HepG2 (cell line): Measurements from ENCODE around the gene TRAPPC1. TPM values are rescaled to one million over a fixed set of nuclear protein-coding genes. Genes with fewer than 3 reads are reported as not detected.
A peak's percentile ranks its signal among the peaks of the same experiment; 100 is the strongest.

Source experiments
- KAT8 ChIP-seq: IDR thresholded peaks from 2 replicates; pipeline ENCODE4 v1.6.1; 2016; ENCODE audit warnings: missing genetic modification reagents, missing compliant biosample characterization
- NFATC3 ChIP-seq: sonication (generic); formaldehyde crosslinking; IDR thresholded peaks from 2 replicates; pipeline ENCODE4 v1.5.1; 2020; ENCODE audit warnings: mild to moderate bottlenecking, missing genetic modification reagents
- SETDB1 ChIP-seq: sonication (generic); formaldehyde crosslinking; IDR thresholded peaks from 2 replicates; pipeline ENCODE4 v1.5.1; 2020; ENCODE audit warnings: missing genetic modification reagents, mild to moderate bottlenecking, borderline replicate concordance
- ZFY ChIP-seq: sonication (generic); formaldehyde crosslinking; IDR thresholded peaks from 2 replicates; pipeline ENCODE4 v1.4.0; 2020; ENCODE audit warnings: missing genetic modification reagents
- ZNF136 ChIP-seq: sonication (generic); formaldehyde crosslinking; IDR thresholded peaks from 2 replicates; pipeline ENCODE4 v1.8.1; 2022; ENCODE audit warnings: low read depth, mild to moderate bottlenecking, moderate library complexity, missing genetic modification reagents
- ZNF44 ChIP-seq: sonication (generic); formaldehyde crosslinking; IDR thresholded peaks from 2 replicates; pipeline ENCODE4 v1.5.1; 2020; ENCODE audit warnings: mild to moderate bottlenecking, missing genetic modification reagents
- ZNF496 ChIP-seq: sonication (generic); formaldehyde crosslinking; IDR thresholded peaks from 2 replicates; pipeline ENCODE4 v1.8.1; 2023; ENCODE audit warnings: mild to moderate bottlenecking, moderate library complexity, missing genetic modification reagents; ENCODE audit not compliant: insufficient replicate concordance
- polyA plus RNA-seq, 8 experiments: library from polyadenylated mRNA; depleted of rRNA in 3 of 8; stranded (reverse) in 7 of 8; unstranded in 1 of 8; fragments of >200 nt; fragmentation: Illumina TruSeq in 4 of 8; extraction: Trizol in 4 of 8; gene quantifications; 2 replicates each; pipeline versions ENCODE4 v1.2.1 to v1.2.3, GENCODE V29; 2011 to 2016; ENCODE audit warnings: low read depth in 4 of 8, missing spikeins in 1 of 8, mixed read lengths in 1 of 8; ENCODE audit not compliant: insufficient read depth in 1 of 8
- total RNA-seq, 5 experiments: library from RNA; depleted of rRNA; stranded (reverse); fragments of >200 nt; fragmentation: Illumina TruSeq; extraction: Trizol; gene quantifications; 2 replicates each; pipeline ENCODE4 v1.2.3, GENCODE V29; 2016; ENCODE audit warnings: low read depth in 1 of 5
- TF ChIP-seq, protein P1 (sequence below): sonication (generic); formaldehyde crosslinking; IDR thresholded peaks from 2 replicates; pipeline ENCODE4 v1.4.0; 2020; ENCODE audit warnings: mild to moderate bottlenecking, missing genetic modification reagents
- TF ChIP-seq, protein P2 (sequence below): sonication (generic); formaldehyde crosslinking; IDR thresholded peaks from 2 replicates; pipeline ENCODE4 v1.8.0; 2022; ENCODE audit warnings: missing genetic modification reagents, mild to moderate bottlenecking, moderate library complexity, borderline replicate concordance
- TF ChIP-seq, protein P3 (sequence below): sonication (generic); formaldehyde crosslinking; IDR thresholded peaks from 2 replicates; pipeline ENCODE4 v1.4.0; 2020; ENCODE audit warnings: missing genetic modification reagents
- TF ChIP-seq, protein P4 (sequence below): sonication (generic); formaldehyde crosslinking; IDR thresholded peaks from 2 replicates; pipeline ENCODE4 v1.4.0; 2020; ENCODE audit warnings: missing genetic modification reagents
- TF ChIP-seq, protein P5 (sequence below): sonication (generic); formaldehyde crosslinking; IDR thresholded peaks from 2 replicates; pipeline ENCODE4 v1.4.0; 2020; ENCODE audit warnings: missing genetic modification reagents, borderline replicate concordance
- TF ChIP-seq, protein P6 (sequence below): sonication (generic); formaldehyde crosslinking; IDR thresholded peaks from 2 replicates; pipeline ENCODE4 v1.8.1; 2022; ENCODE audit warnings: low read depth, mild to moderate bottlenecking, missing genetic modification reagents

TRAPPC1 gene
- total and polyA plus RNA-seq, 2 of the 13 experiments (the other 11 are each of a cell fraction or from before 2014, with no cell fraction given): 28.1 to 44.9 TPM

DNA sequence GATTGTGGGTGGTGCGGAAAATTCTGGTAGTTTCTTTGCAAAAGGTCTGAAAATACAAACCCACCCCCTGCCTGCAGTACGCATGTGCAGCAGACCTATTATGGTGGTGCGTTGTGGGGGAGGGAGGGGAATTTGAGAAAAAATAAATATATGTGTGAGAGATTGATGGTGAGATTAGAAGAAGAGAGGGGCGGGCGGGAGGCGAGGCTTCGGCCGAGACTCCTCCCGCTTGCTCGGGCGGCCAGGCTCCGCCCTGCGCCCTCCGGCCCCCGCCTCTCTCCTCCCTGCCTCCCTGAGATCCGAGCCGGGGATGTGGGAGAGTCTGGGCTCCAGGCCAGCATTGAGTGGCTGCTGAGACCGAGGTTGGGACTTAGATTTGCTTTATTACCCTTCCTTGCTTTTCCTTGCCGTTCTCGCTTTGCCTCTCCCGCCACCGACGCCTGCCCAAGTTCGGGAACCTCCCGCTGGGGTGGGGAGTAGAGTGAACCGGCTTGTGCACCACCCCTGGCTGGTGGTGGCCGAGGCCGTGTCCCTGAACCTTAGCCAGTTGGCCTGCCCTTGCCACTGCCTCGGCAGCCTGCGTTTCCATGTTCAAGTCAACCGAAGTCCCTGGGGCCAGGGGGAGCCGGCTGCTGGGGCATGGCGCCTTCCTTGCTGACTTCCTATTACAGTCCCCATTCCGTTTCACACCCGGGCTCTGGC is 44.1 kb downstream of the TRAPPC1 start (continued):
- TF ChIP-seq, protein P1, sequence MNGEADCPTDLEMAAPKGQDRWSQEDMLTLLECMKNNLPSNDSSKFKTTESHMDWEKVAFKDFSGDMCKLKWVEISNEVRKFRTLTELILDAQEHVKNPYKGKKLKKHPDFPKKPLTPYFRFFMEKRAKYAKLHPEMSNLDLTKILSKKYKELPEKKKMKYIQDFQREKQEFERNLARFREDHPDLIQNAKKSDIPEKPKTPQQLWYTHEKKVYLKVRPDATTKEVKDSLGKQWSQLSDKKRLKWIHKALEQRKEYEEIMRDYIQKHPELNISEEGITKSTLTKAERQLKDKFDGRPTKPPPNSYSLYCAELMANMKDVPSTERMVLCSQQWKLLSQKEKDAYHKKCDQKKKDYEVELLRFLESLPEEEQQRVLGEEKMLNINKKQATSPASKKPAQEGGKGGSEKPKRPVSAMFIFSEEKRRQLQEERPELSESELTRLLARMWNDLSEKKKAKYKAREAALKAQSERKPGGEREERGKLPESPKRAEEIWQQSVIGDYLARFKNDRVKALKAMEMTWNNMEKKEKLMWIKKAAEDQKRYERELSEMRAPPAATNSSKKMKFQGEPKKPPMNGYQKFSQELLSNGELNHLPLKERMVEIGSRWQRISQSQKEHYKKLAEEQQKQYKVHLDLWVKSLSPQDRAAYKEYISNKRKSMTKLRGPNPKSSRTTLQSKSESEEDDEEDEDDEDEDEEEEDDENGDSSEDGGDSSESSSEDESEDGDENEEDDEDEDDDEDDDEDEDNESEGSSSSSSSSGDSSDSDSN (CRISPR knock-in tag): peak; percentile 88
- TF ChIP-seq ZNF136 (no peak), KAT8 (CRISPR knock-in tag) (peak; percentile 45), ZNF44 (no peak), NFATC3 (CRISPR knock-in tag) (no peak), SETDB1 (CRISPR knock-in tag) (no peak), ZNF496 (CRISPR knock-in tag) (no peak), ZFY (CRISPR knock-in tag) (peak; percentile 60)
- TF ChIP-seq, protein P2, sequence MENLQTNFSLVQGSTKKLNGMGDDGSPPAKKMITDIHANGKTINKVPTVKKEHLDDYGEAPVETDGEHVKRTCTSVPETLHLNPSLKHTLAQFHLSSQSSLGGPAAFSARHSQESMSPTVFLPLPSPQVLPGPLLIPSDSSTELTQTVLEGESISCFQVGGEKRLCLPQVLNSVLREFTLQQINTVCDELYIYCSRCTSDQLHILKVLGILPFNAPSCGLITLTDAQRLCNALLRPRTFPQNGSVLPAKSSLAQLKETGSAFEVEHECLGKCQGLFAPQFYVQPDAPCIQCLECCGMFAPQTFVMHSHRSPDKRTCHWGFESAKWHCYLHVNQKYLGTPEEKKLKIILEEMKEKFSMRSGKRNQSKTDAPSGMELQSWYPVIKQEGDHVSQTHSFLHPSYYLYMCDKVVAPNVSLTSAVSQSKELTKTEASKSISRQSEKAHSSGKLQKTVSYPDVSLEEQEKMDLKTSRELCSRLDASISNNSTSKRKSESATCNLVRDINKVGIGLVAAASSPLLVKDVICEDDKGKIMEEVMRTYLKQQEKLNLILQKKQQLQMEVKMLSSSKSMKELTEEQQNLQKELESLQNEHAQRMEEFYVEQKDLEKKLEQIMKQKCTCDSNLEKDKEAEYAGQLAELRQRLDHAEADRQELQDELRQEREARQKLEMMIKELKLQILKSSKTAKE (CRISPR knock-in tag): peak; percentile 77
- TF ChIP-seq, protein P3, sequence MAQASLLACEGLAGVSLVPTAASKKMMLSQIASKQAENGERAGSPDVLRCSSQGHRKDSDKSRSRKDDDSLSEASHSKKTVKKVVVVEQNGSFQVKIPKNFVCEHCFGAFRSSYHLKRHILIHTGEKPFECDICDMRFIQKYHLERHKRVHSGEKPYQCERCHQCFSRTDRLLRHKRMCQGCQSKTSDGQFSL (CRISPR knock-in tag): no peak
- TF ChIP-seq, protein P4, sequence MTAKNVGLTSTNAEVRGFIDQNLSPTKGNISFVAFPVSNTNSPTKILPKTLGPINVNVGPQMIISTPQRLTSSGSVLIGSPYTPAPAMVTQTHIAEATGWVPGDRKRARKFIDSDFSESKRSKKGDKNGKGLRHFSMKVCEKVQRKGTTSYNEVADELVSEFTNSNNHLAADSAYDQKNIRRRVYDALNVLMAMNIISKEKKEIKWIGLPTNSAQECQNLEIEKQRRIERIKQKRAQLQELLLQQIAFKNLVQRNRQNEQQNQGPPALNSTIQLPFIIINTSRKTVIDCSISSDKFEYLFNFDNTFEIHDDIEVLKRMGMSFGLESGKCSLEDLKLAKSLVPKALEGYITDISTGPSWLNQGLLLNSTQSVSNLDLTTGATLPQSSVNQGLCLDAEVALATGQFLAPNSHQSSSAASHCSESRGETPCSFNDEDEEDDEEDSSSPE (CRISPR knock-in tag): 0 out of 2 replicates have a peak, but pooled peaks have one; percentile 8
- TF ChIP-seq, protein P5, sequence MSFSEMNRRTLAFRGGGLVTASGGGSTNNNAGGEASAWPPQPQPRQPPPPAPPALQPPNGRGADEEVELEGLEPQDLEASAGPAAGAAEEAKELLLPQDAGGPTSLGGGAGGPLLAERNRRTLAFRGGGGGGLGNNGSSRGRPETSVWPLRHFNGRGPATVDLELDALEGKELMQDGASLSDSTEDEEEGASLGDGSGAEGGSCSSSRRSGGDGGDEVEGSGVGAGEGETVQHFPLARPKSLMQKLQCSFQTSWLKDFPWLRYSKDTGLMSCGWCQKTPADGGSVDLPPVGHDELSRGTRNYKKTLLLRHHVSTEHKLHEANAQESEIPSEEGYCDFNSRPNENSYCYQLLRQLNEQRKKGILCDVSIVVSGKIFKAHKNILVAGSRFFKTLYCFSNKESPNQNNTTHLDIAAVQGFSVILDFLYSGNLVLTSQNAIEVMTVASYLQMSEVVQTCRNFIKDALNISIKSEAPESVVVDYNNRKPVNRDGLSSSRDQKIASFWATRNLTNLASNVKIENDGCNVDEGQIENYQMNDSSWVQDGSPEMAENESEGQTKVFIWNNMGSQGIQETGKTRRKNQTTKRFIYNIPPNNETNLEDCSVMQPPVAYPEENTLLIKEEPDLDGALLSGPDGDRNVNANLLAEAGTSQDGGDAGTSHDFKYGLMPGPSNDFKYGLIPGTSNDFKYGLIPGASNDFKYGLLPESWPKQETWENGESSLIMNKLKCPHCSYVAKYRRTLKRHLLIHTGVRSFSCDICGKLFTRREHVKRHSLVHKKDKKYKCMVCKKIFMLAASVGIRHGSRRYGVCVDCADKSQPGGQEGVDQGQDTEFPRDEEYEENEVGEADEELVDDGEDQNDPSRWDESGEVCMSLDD (CRISPR knock-in tag): no peak
- TF ChIP-seq, protein P6, sequence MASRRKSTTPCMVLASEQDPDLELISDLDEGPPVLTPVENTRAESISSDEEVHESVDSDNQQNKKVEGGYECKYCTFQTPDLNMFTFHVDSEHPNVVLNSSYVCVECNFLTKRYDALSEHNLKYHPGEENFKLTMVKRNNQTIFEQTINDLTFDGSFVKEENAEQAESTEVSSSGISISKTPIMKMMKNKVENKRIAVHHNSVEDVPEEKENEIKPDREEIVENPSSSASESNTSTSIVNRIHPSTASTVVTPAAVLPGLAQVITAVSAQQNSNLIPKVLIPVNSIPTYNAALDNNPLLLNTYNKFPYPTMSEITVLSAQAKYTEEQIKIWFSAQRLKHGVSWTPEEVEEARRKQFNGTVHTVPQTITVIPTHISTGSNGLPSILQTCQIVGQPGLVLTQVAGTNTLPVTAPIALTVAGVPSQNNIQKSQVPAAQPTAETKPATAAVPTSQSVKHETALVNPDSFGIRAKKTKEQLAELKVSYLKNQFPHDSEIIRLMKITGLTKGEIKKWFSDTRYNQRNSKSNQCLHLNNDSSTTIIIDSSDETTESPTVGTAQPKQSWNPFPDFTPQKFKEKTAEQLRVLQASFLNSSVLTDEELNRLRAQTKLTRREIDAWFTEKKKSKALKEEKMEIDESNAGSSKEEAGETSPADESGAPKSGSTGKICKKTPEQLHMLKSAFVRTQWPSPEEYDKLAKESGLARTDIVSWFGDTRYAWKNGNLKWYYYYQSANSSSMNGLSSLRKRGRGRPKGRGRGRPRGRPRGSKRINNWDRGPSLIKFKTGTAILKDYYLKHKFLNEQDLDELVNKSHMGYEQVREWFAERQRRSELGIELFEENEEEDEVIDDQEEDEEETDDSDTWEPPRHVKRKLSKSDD (CRISPR knock-in tag): no peak
